Common myeloid progenitor, CD34-positive (primary cell): Measurements from ENCODE around the gene POLL.

ENCODE experiments used
- CTCF ChIA-PET: fragments of 350-600 bp; sonication (Branson Sonifier 250); formaldehyde crosslinking; loops from one replicate; lab custom pipeline; 2021; ENCODE audit warnings: antibody characterized with exemption; lab: Charles Lee
- POLR2A ChIA-PET: fragments of 350-600 bp; sonication (Branson Sonifier 250); formaldehyde crosslinking; loops from one replicate; lab custom pipeline; 2021; ENCODE audit warnings: antibody characterized with exemption; lab: Charles Lee
- DNase-seq, 3 donors: peaks; one replicate each; pipeline versions ENCODE4 v3.0.0 to v3.0.0-alpha.2; 2013
- H3K27ac ChIP-seq, 2 experiments: 1 replicate in 1 of 2; 2 replicates in 1 of 2; pipeline ENCODE4 v1.7.0; 2013; ENCODE audit warnings: inconsistent platforms in 2 of 2, low read length in 2 of 2, mild to moderate bottlenecking in 2 of 2, low read depth in 1 of 2, moderate library complexity in 1 of 2; ENCODE audit not compliant: severe bottlenecking in 2 of 2, insufficient read depth in 1 of 2, poor library complexity in 1 of 2
- H3K27me3 ChIP-seq, 5 experiments: replicated peaks in 2 of 5; 1 replicate in 3 of 5; 2 replicates in 2 of 5; pipeline versions ENCODE4 v1.6.1 to v1.7.0; 2013; ENCODE audit warnings: low read length in 4 of 5, mild to moderate bottlenecking in 2 of 5, moderate library complexity in 2 of 5, inconsistent platforms in 1 of 5; ENCODE audit not compliant: insufficient read depth in 5 of 5, control insufficient read depth in 4 of 5
- H3K36me3 ChIP-seq, 4 experiments: 1 replicate in 2 of 4; 2 replicates in 2 of 4; pipeline versions ENCODE4 v1.6.1 to v1.7.0; 2013; ENCODE audit warnings: low read length in 3 of 4, control low read depth in 1 of 4, mild to moderate bottlenecking in 1 of 4; ENCODE audit not compliant: control insufficient read depth in 4 of 4, insufficient read depth in 4 of 4
- H3K4me1 ChIP-seq, 4 experiments: 1 replicate in 3 of 4; 2 replicates in 1 of 4; pipeline versions ENCODE4 v1.6.1 to v1.7.1; 2013; ENCODE audit warnings: low read length in 3 of 4, mild to moderate bottlenecking in 3 of 4, control low read depth in 1 of 4, inconsistent platforms in 1 of 4, moderate library complexity in 1 of 4; ENCODE audit not compliant: control insufficient read depth in 4 of 4, insufficient read depth in 4 of 4; ENCODE audit errors: control extremely low read depth in 1 of 4
- H3K4me3 ChIP-seq, 7 experiments: 1 replicate in 4 of 7; 2 replicates in 3 of 7; pipeline versions ENCODE4 v1.5.1 to v1.7.0; 2013; ENCODE audit warnings: mild to moderate bottlenecking in 7 of 7, low read length in 6 of 7, moderate library complexity in 6 of 7, inconsistent platforms in 2 of 7, low read depth in 2 of 7, control low read depth in 1 of 7; ENCODE audit not compliant: insufficient read depth in 4 of 7, control insufficient read depth in 1 of 7; ENCODE audit errors: extremely low read depth in 1 of 7
- H3K9me3 ChIP-seq, 5 experiments: 1 replicate in 4 of 5; 2 replicates in 1 of 5; pipeline versions ENCODE4 v1.6.1 to v1.7.1; 2013; ENCODE audit warnings: low read length in 4 of 5, mild to moderate bottlenecking in 2 of 5, inconsistent platforms in 1 of 5, low read depth in 1 of 5, moderate library complexity in 1 of 5; ENCODE audit not compliant: control insufficient read depth in 4 of 5, insufficient read depth in 2 of 5; ENCODE audit errors: control extremely low read depth in 1 of 5
- WGBS: methylation state at CpG from one replicate; pipeline ENCODE4 v1.1.5; 2013; ENCODE audit not compliant: insufficient coverage; 5-methylcytosine and 5-hydroxymethylcytosine counted together

Gene POLL

DNA sequence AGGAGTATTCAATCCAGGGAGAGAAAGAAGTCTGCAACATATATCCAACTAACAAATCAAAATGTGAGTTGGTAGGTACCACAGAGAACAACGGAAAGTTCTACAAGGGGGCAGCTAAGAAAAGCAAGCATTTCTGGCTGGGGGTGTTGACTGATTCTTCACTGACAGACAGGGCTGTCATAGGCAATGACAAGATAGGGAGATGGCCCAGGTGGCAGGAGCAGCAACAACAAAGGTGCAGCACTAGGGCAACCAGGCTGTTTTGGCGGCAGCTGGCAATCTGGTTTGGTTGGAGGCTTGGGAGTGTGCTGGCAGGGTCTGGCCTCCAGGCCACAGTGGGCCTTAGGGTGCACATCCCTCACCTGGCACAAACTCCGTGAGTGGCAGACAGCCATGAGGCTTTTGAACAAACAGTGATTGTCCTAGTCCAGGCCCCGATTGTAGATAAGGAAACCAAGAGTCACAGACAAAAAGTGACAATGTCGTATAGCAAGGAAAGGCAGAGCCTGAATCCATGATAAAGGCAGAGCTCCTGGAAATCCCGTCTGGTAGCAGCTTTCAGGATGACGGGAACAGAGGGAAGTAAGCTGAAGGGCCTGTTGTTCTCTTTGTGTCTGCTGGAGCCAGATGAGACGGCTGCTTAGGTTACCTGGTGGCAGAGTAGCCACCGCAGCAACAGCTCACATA is 28.5 kb upstream of the POLL start:
- WGBS: 100% methylated on average over 9 of the region's 9 CpGs
- no peaks in the 10 kb centered on the region for H3K9me3 ChIP-seq
- H3K27me3 ChIP-seq: no peaks in the 10 kb centered on the region
- no peak overlapping the region for H3K4me3 ChIP-seq
- ChIA-PET POLR2A (no interaction called here), CTCF (interaction anchor here (1.0 to 1.5 kb wide), 3 partner anchors 12 to 102 kb away, joined by 3 to 4 read pairs (median 3); no protein-coding TSS in a partner anchor)
- no peak overlapping the region for H3K27ac ChIP-seq
- H3K36me3 ChIP-seq: peaks cover 5 to 37% (median 25%) of the 10 kb centered on the region in 4 experiments
- DNase-seq: no peak
- peaks cover 0 to 16% (median 3%) of the 10 kb centered on the region in 4 experiments for H3K4me1 ChIP-seq

DNA sequence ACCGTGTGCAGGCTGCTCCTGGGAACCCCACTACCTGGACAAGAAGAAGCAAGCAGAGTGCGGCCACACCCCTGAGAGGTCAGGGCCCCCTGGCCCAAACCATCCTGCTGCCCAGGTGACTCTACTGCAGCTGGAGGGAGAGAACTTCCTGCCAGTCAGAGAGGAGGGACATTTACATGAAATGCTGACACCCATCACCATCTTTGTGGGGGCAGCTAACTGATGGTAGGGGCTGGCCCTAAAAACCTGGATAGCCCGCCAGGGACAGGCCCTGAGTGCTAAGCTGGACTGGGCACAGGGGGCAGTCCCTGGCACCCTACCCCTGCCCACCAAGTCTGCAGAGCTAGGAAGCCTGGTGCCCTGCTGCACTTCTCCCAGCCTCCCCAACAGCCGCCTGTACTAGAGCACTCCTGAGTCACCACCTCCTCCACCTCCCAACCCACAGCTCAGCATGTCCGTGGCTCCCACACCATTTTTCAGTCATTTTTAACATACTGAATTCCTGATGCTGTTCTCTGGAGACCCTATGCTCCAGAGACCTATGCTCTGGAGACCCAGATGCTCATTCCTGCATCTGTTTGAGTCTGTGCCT is 27.6 kb upstream of the POLL start:
- H3K27ac ChIP-seq: no peak overlapping the region
- no peaks in the 10 kb centered on the region for H3K27me3 ChIP-seq
- no peak overlapping the region for H3K4me3 ChIP-seq
- no peak for DNase-seq
- H3K4me1 ChIP-seq: peaks cover 0 to 18% (median 3%) of the 10 kb centered on the region in 4 experiments
- WGBS: 96% methylated on average over 4 of the region's 5 CpGs
- no peaks in the 10 kb centered on the region for H3K9me3 ChIP-seq
- H3K36me3 ChIP-seq: peaks cover 5 to 46% (median 29%) of the 10 kb centered on the region in 4 experiments
- ChIA-PET CTCF (interaction anchor here (1.0 kb wide), 1 partner anchor 13 kb away, joined by 4 read pairs; no protein-coding TSS in a partner anchor), POLR2A (no interaction called here)

DNA sequence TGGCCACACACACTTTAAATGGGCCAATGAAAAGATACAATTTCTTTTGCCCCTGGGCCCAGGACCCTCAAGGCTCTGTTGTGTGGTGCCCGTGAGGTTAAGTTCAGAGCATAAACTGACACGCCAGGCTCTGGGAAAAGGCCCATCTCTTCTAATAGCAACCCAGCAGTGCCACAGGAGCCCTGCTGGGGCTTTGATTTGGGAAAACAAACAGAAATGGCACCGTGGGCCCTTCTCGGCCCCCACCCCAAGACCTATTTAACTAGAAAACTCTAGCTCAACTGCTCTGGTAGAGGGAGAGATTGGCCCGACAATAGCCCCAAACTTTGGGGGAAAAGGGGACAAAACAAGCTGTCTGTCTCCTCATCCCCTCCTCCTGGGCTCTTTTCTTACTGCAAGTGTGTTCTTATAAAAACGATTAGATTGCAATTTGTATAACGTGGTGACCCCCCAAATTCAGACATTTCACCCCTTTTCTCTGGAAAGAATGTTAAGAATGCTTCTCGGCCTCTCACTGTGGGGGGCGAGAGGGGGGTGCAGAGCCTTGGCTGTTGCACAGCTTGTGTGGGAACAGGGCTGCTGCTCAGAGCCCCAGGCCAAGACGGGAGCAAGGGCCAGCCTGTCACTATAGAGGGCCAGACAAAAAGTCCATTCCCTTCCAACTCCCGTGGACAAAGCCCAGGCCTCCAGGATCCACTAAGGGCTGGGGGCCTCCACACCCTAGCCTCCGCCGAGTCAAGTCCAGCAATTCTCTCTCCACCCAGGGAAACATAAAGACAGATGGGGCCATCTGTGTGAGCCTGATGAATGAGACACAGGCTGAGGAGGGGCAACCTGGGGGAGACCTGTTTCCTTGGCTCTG is 26.8 kb upstream of the POLL start:
- POLR2A ChIA-PET: no interaction called here
- CTCF ChIA-PET: interaction anchor here (1.9 kb wide), 1 partner anchor 12 kb away, joined by 5 read pairs; no protein-coding TSS in a partner anchor
- no peak for DNase-seq
- no peaks in the 10 kb centered on the region for H3K27me3 ChIP-seq
- H3K36me3 ChIP-seq: peaks cover 3 to 48% (median 29%) of the 10 kb centered on the region in 4 experiments
- H3K4me1 ChIP-seq: peaks cover 0 to 18% (median 3%) of the 10 kb centered on the region in 4 experiments
- WGBS: 94% methylated on average over 10 of the region's 13 CpGs
- no peak overlapping the region for H3K4me3 ChIP-seq
- no peak overlapping the region for H3K27ac ChIP-seq
- H3K9me3 ChIP-seq: no peaks in the 10 kb centered on the region

DNA sequence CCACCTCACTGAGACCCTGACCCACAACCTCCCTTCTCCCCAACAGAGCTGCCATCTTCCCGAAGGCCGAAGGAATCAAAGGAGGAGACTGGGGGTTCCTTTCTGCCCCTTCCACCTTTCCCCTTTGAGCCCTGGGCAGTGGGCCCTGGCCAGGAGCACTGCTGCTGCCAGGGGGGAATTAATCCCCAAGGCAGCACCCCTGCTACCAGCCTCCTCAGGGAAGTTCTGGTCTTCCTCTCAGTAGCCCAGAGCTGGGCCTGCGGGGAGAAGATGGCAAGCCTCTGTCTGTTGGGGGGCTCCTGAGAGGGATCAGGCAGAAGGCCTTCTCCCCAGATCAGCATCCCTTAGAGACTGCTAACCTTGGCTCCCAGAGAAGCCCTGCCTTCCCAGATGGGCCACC is 25.6 kb upstream of the POLL start:
- 94% methylated on average over 2 of the region's 3 CpGs for WGBS
- Histone ChIP-seq H3K4me3 (no peak overlapping the region), H3K4me1 (peaks cover 0 to 16% (median 3%) of the 10 kb centered on the region in 4 experiments), H3K36me3 (peaks cover 2 to 55% (median 36%) of the 10 kb centered on the region in 4 experiments), H3K27me3 (no peaks in the 10 kb centered on the region), H3K9me3 (no peaks in the 10 kb centered on the region), H3K27ac (no peak overlapping the region)
- no peak for DNase-seq
- POLR2A ChIA-PET: no interaction called here
- CTCF ChIA-PET: interaction anchor here (1.5 to 1.9 kb wide), 2 partner anchors 11 to 167 kb away, joined by 4 to 5 read pairs; no protein-coding TSS in a partner anchor

DNA sequence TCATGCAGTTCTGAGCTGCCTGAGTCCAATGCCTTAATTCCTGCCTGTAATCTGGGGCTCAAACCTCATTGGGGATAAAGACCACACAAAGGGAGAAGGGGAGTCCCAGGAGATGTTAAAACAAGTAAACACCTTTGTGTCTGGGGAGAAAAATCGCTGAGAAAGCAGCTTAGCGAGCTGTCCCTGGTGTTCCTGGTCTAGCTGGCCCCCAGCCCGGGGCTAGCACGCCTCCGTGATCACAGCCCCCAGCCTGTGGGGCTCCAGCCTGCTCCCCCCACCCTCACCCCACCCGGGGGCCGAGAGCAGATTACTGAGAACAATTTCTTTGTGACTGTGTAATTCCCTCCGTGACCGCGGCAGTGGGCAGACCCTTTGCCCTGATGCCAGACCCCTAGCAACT is 24.8 kb upstream of the POLL start:
- Histone ChIP-seq H3K9me3 (no peaks in the 10 kb centered on the region), H3K4me1 (peaks cover 0 to 10% (median under 1%) of the 10 kb centered on the region in 4 experiments), H3K36me3 (peaks cover 2 to 60% (median 36%) of the 10 kb centered on the region in 4 experiments), H3K4me3 (no peak overlapping the region), H3K27me3 (no peaks in the 10 kb centered on the region), H3K27ac (no peak overlapping the region)
- DNase-seq: no peak
- WGBS: 100% methylated on average over 4 of the region's 10 CpGs
- ChIA-PET POLR2A (no interaction called here), CTCF (interaction anchor here (1.5 to 1.9 kb wide), 2 partner anchors 10 to 168 kb away, joined by 4 to 5 read pairs; no protein-coding TSS in a partner anchor)

DNA sequence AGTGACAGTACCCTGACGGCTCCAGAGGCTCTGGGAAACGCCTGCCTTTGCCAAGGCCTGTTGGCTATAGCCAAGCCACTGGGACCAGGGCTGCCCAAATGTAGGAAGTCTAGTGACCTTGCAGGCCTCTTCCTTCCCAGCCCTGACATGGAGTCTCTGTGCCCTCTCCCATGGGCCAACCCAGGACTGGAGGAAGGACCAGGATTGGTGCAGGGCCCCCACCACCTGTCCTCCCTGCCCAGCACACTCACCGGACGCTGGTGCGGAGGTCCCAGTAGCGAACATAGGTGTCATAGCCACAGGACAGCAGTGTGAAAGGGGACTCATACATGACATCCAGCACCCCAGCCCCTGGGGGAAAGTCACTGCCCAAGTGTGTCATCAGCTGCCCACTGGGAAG is 24.0 kb upstream of the POLL start:
- peaks cover 4 to 63% (median 40%) of the 10 kb centered on the region in 4 experiments for H3K36me3 ChIP-seq
- ChIA-PET CTCF (interaction anchor here (1.1 kb wide), 1 partner anchor 9 kb away, joined by 3 read pairs; no protein-coding TSS in a partner anchor), POLR2A (no interaction called here)
- peaks cover 0 to 5% (median 0%) of the 10 kb centered on the region in 4 experiments for H3K4me1 ChIP-seq
- no peak overlapping the region for H3K27ac ChIP-seq
- DNase-seq: no peak
- 97% methylated on average over 6 of the region's 6 CpGs for WGBS
- H3K27me3 ChIP-seq: no peaks in the 10 kb centered on the region
- no peaks in the 10 kb centered on the region for H3K9me3 ChIP-seq
- no peak overlapping the region for H3K4me3 ChIP-seq
